ENCODE results near the gene DCP1B. TPM values are rescaled to one million over a fixed set of nuclear protein-coding genes. Genes with fewer than 3 reads are reported as not detected.

Gene DCP1B
- total and polyA plus RNA-seq, 2 of the 4 experiments (the other 2 are of a cell fraction) = 13.3 to 19.7 TPM

- H3K4me3 ChIP-seq (ENCODE audit: insufficient read depth, low read depth, low read length) = no peak overlapping the region
- intact Hi-C loops (cut with micrococcal nuclease) (no loop called here), dilution Hi-C loops (cut with HindIII; ENCODE audit: low sequenced_read_pairs, unreplicated experiment) (no loop called here), in situ Hi-C loops (cut with MboI; ENCODE audit: low sequenced_read_pairs) (no loop called here)
- no peaks in the 10 kb centered on the region for H3K79me1 ChIP-seq (ENCODE audit: low read depth in 1 of 2, low read length in 2 of 2)
- no peak overlapping the region for H4K8ac ChIP-seq (ENCODE audit: low read depth in 2 of 2, low read length in 2 of 2)
- no peak overlapping the region for H3K23ac ChIP-seq (ENCODE audit: low read depth, low read length)
- no peak overlapping the region for H2AK5ac ChIP-seq (ENCODE audit: low read depth, low read length)
- H3K18ac ChIP-seq (ENCODE audit: low read depth, low read length) = no peak overlapping the region
- POLR2A ChIA-PET (ENCODE audit: unreplicated experiment) = no interaction called here
- no TSS peak for BruUV-seq (replicated peaks)
- no peak overlapping the region for H2AK9ac ChIP-seq (replicated peaks; ENCODE audit: low read depth, low read length, poor library complexity)
- H2BK120ac ChIP-seq (ENCODE audit: low read depth, low read length) = no peak overlapping the region
- H2BK15ac ChIP-seq (ENCODE audit: low read depth, low read length) = no peak overlapping the region
- DNase-seq (no peak), ATAC-seq (ENCODE audit: low read depth) (no peak; the same call in 1 of the 2 replicates)
- peak overlapping the region; percentile 78 for H2AFZ ChIP-seq (replicated peaks; ENCODE audit: low read length, poor library complexity)
- H3K9ac ChIP-seq (ENCODE audit: low read depth, low read length) = no peak overlapping the region
- TF ChIP-seq BHLHE40 (IDR thresholded peaks at IDR 0.05; ENCODE audit: low read depth, low read length) = no peak
- no peak for TF ChIP-seq ELK1 (IDR thresholded peaks at IDR 0.05; ENCODE audit: borderline replicate concordance, low read depth, low read length)
- no peak for TF ChIP-seq RAD21 (IDR thresholded peaks at IDR 0.05; ENCODE audit: low read length)
- no peak for TF ChIP-seq CEBPB (IDR thresholded peaks at IDR 0.05; ENCODE audit: low read depth, low read length)
- no peak for TF ChIP-seq CTCF (conservative IDR thresholded peaks at IDR 0.05; ENCODE audit: low read depth, low read length)
- TF ChIP-seq RFX5 (IDR thresholded peaks at IDR 0.05; ENCODE audit: low read depth, low read length) = no peak
- no peak for TF ChIP-seq MAZ (IDR thresholded peaks at IDR 0.05; ENCODE audit: borderline replicate concordance, low read depth, low read length)
- no peak for TF ChIP-seq FOS (IDR thresholded peaks at IDR 0.05; ENCODE audit: low read depth, low read length)
- TF ChIP-seq RCOR1 (IDR thresholded peaks at IDR 0.05; ENCODE audit: insufficient replicate concordance, low read length) = no peak
- TF ChIP-seq MAFK (IDR thresholded peaks at IDR 0.05; ENCODE audit: low read depth, low read length) = no peak
- TF ChIP-seq MXI1 (IDR thresholded peaks at IDR 0.05; ENCODE audit: borderline replicate concordance, low read depth, low read length) = no peak
- TF ChIP-seq SMC3 (IDR thresholded peaks at IDR 0.05; ENCODE audit: low read depth, low read length) = no peak
- no peak for TF ChIP-seq NFE2L2 (IDR thresholded peaks at IDR 0.05; ENCODE audit: low read depth, low read length)
- TF ChIP-seq CHD1 (IDR thresholded peaks at IDR 0.05; ENCODE audit: low read depth, low read length) = no peak
- no peak overlapping the region for H4K91ac ChIP-seq (ENCODE audit: insufficient read depth, low read depth, low read length)
- H2BK5ac ChIP-seq (ENCODE audit: low read depth, low read length, poor library complexity, severe bottlenecking) = no peak overlapping the region
- no peak overlapping the region for H4K5ac ChIP-seq (ENCODE audit: low read depth, low read length)
- no peak overlapping the region for H3K4ac ChIP-seq (ENCODE audit: low read depth, low read length)
- no peak overlapping the region; the same call in 1 of the 2 replicates for H3K4me2 ChIP-seq (ENCODE audit: low read depth, low read length)
- H3K14ac ChIP-seq (replicated peaks; ENCODE audit: low read depth, low read length) = no peak overlapping the region
- WGBS, 2 experiments (ENCODE audit: extremely low coverage in 2 of 2, insufficient read length in 1 of 2) = 21% methylated on average over 42 of the region's 67 CpGs; no CpG with 5 or more reads in 1 of the 2 experiments
- H3K4me1 ChIP-seq (ENCODE audit: control insufficient read depth, insufficient read depth, low read length) = no peaks in the 10 kb centered on the region
- H3K9me3 ChIP-seq (ENCODE audit: control insufficient read depth, insufficient read depth, low read length) = peaks cover 17% of the 10 kb centered on the region
- no peaks in the 10 kb centered on the region for H3K36me3 ChIP-seq (ENCODE audit: control insufficient read depth, insufficient read depth, low read length)
- CTCF ChIA-PET = no interaction called here
- no peaks in the 10 kb centered on the region for H4K20me1 ChIP-seq (ENCODE audit: insufficient read depth, low read length)
- no peak overlapping the region for H3K56ac ChIP-seq (ENCODE audit: extremely low read depth, insufficient read depth, low read length)
- no peak overlapping the region for H3K27ac ChIP-seq (ENCODE audit: insufficient read depth, low read length)
- H2BK20ac ChIP-seq (ENCODE audit: low read depth, low read length) = no peak overlapping the region
- peaks cover 25% of the 10 kb centered on the region for H3K27me3 ChIP-seq (ENCODE audit: control insufficient read depth, insufficient read depth, low read length)
- H3K9me1 ChIP-seq (ENCODE audit: insufficient read depth, low read length) = no peaks in the 10 kb centered on the region
These were observed 96.3 kb downstream of the DCP1B start for GRCh38 chr12:1907652-1908611.
